Vagina (tissue), 2 donors: ENCODE results near the gene DNAH9.

Source experiments
- CTCF ChIP-seq, 3 experiments: fragments of 450-650 bp in 2 of 3; fragments of 200-600 bp in 1 of 3; sonication (generic) in 1 of 3; IDR thresholded peaks; one replicate each; pipeline ENCODE4 v1.5.1; 2017 to 2019; ENCODE audit warnings: antibody characterized with exemption in 3 of 3, mild to moderate bottlenecking in 2 of 3, moderate library complexity in 2 of 3
- POLR2AphosphoS5 ChIP-seq, 2 donors: sonication (generic); formaldehyde crosslinking; IDR thresholded peaks; one replicate each; pipeline ENCODE4 v1.9.0; 2017; ENCODE audit warnings: antibody characterized with exemption in 2 of 2, mild to moderate bottlenecking in 2 of 2, low read depth in 1 of 2; ENCODE audit not compliant: insufficient read depth in 1 of 2

- TF ChIP-seq POLR2AphosphoS5 (IDR thresholded peaks at IDR 0.05; ENCODE audit: insufficient read depth in 1 of 2, low read depth in 1 of 2) (no peak), CTCF (IDR thresholded peaks at IDR 0.05) (no peak)
These were observed 206.9 kb downstream of the DNAH9 start for GRCh38 chr17:11805138-11805537.
